GM23338 (cell line): ENCODE data around the gene KCNQ1OT1. TPM values are rescaled to one million over a fixed set of nuclear protein-coding genes. Genes with fewer than 3 reads are reported as not detected.

Source experiments
- ATAC-seq: fragments of 200-7000 bp; cut with Tn5 transposase; 3 replicates; pipeline ENCODE4 v1.9.1; 2020
- DNase-seq: peaks from one replicate; pipeline ENCODE4 v3.0.0-alpha.2; 2015; ENCODE audit warnings: low spot score
- H2AFZ ChIP-seq: fragments of 200-600 bp; sonication (generic); 2 replicates; pipeline ENCODE4 v1.8.0; 2016; ENCODE audit warnings: antibody characterized with exemption, mild to moderate bottlenecking, moderate library complexity
- H3F3A ChIP-seq: fragments of 200-600 bp; sonication (generic); replicated peaks from 2 replicates; pipeline ENCODE4 v1.8.0; 2017; ENCODE audit warnings: antibody characterized with exemption, mixed run types, low read depth
- H3K27ac ChIP-seq: fragments of 200-600 bp; sonication (generic); 2 replicates; pipeline ENCODE4 v1.6.1; 2016; ENCODE audit warnings: low read depth
- H3K27me3 ChIP-seq: fragments of 200-600 bp; sonication (generic); 2 replicates; pipeline ENCODE4 v1.8.0; 2016; ENCODE audit warnings: mild to moderate bottlenecking, mixed run types, moderate library complexity; ENCODE audit not compliant: insufficient read depth
- H3K36me3 ChIP-seq: fragments of 200-600 bp; sonication (generic); 2 replicates; pipeline ENCODE4 v1.8.0; 2016; ENCODE audit warnings: mild to moderate bottlenecking; ENCODE audit not compliant: insufficient read depth
- H3K4me1 ChIP-seq: fragments of 200-600 bp; sonication (generic); 2 replicates; pipeline ENCODE4 v1.8.0; 2016; ENCODE audit warnings: mild to moderate bottlenecking, moderate library complexity; ENCODE audit not compliant: insufficient read depth
- H3K4me2 ChIP-seq: fragments of 200-600 bp; sonication (generic); 2 replicates; pipeline ENCODE4 v1.7.1; 2017; ENCODE audit warnings: mixed run types
- H3K4me3 ChIP-seq: fragments of 200-600 bp; sonication (generic); 2 replicates; pipeline ENCODE4 v1.6.1; 2016; ENCODE audit warnings: mixed run types
- H3K79me2 ChIP-seq: fragments of 200-600 bp; sonication (generic); replicated peaks from 2 replicates; pipeline ENCODE4 v1.8.0; 2017; ENCODE audit warnings: mild to moderate bottlenecking; ENCODE audit not compliant: insufficient read depth
- H3K9me2 ChIP-seq: fragments of 200-600 bp; sonication (generic); 2 replicates; pipeline ENCODE4 v1.8.0; 2017; ENCODE audit not compliant: insufficient read depth
- H4K20me1 ChIP-seq: fragments of 200-600 bp; sonication (generic); replicated peaks from 2 replicates; pipeline ENCODE4 v1.8.0; 2017; ENCODE audit warnings: mild to moderate bottlenecking; ENCODE audit not compliant: insufficient read depth
- H3K27ac Mint-ChIP-seq: 2 replicates; pipeline ENCODE4 v1.8.0; 2020; ENCODE audit warnings: inconsistent platforms, mild to moderate bottlenecking, moderate library complexity, mixed read lengths
- H3K27me3 Mint-ChIP-seq: 3 replicates; pipeline ENCODE4 v1.8.0; 2022; ENCODE audit warnings: low read depth, mild to moderate bottlenecking, moderate library complexity, mixed read lengths, inconsistent platforms; ENCODE audit not compliant: insufficient read depth, poor library complexity
- H3K36me3 Mint-ChIP-seq: 3 replicates; pipeline ENCODE4 v1.8.0; 2021; ENCODE audit warnings: low read depth, mild to moderate bottlenecking, inconsistent platforms, moderate library complexity, mixed read lengths
- H3K4me1 Mint-ChIP-seq: 3 replicates; pipeline ENCODE4 v1.8.0; 2020; ENCODE audit warnings: mild to moderate bottlenecking, inconsistent platforms, mixed read lengths
- H3K4me3 Mint-ChIP-seq: 3 replicates; pipeline ENCODE4 v1.8.0; 2021; ENCODE audit warnings: moderate library complexity, mild to moderate bottlenecking, inconsistent platforms, mixed read lengths
- H3K9me3 Mint-ChIP-seq: 3 replicates; pipeline ENCODE4 v1.8.0; 2020; ENCODE audit warnings: moderate library complexity, mild to moderate bottlenecking, inconsistent platforms, mixed read lengths
- CREB1 ChIP-seq: fragments of 250-450 bp; sonication (Bioruptor Pico); IDR thresholded peaks from 2 replicates; pipeline ENCODE4 v1.5.0; 2020; ENCODE audit warnings: low read depth, mild to moderate bottlenecking, moderate library complexity
- EZH2phosphoT487 ChIP-seq: fragments of 200-600 bp; sonication (generic); IDR thresholded peaks from one replicate; pipeline ENCODE4 v1.8.1; 2018; ENCODE audit warnings: antibody characterized with exemption; ENCODE audit not compliant: unreplicated experiment
- JUNB ChIP-seq: IDR thresholded peaks from one replicate; pipeline ENCODE4 v1.6.1; 2016; ENCODE audit warnings: antibody characterized with exemption; ENCODE audit not compliant: unreplicated experiment
- NANOG ChIP-seq: IDR thresholded peaks from 2 replicates; pipeline ENCODE4 v1.6.1; 2016; ENCODE audit warnings: antibody characterized with exemption, borderline replicate concordance
- STAT1 ChIP-seq: IDR thresholded peaks from one replicate; pipeline ENCODE4 v1.6.1; 2016; ENCODE audit warnings: antibody characterized with exemption; ENCODE audit not compliant: unreplicated experiment
- ZNF114 ChIP-seq: fragments of 250-450 bp; sonication (Bioruptor Pico); IDR thresholded peaks from 2 replicates; pipeline ENCODE4 v1.5.0; 2020; ENCODE audit warnings: mild to moderate bottlenecking, moderate library complexity
- ZNF331 ChIP-seq: fragments of 250-450 bp; sonication (Bioruptor Pico); IDR thresholded peaks from 2 replicates; pipeline ENCODE4 v1.5.0; 2020; ENCODE audit warnings: low read depth, mild to moderate bottlenecking, moderate library complexity
- polyA plus RNA-seq: library from polyadenylated mRNA; unstranded; fragments of >200 nt; fragmentation: Nextera tagmentation; extraction: Ambion mirVana; gene quantifications from 2 replicates; pipeline ENCODE4 v1.2.1, GENCODE V29; 2016
- total RNA-seq: library from RNA; depleted of rRNA; stranded (reverse); fragments of >200 nt; shearing (Covaris generic); gene quantifications from 2 replicates; pipeline ENCODE4 v1.2.3, GENCODE V29; 2014
- TF ChIP-seq, protein P1 (sequence below): fragments of 250-450 bp; sonication (Bioruptor Pico); IDR thresholded peaks from 2 replicates; pipeline ENCODE4 v1.5.0; 2020; ENCODE audit warnings: mild to moderate bottlenecking, moderate library complexity
- TF ChIP-seq, protein P2 (sequence below): IDR thresholded peaks from 2 replicates; pipeline ENCODE4 v1.6.1; 2016; ENCODE audit warnings: antibody characterized with exemption

The KCNQ1OT1 gene
- total and polyA plus RNA-seq, 2 experiments from 2014 or later = 1.5 to 4.2 TPM

DNA sequence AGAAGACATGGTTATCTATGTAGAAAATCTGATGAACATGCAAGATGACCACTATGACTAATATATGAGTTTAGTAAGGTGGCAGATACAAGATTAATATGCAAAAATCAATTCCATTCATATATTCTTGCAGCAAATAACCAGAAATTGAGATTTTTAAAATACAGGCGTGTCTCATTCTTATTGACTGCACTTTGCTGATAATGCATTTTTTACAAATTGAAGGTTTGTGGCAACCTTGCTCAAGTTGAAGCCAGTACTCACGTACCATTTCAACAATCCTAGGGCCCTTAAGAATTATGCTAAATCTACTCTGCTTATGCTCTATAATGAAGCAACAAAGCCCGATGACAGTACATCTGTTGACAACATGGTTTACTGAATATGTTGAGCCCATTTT is 104.6 kb downstream of the KCNQ1OT1 start (continued):
- TF ChIP-seq, protein P1, sequence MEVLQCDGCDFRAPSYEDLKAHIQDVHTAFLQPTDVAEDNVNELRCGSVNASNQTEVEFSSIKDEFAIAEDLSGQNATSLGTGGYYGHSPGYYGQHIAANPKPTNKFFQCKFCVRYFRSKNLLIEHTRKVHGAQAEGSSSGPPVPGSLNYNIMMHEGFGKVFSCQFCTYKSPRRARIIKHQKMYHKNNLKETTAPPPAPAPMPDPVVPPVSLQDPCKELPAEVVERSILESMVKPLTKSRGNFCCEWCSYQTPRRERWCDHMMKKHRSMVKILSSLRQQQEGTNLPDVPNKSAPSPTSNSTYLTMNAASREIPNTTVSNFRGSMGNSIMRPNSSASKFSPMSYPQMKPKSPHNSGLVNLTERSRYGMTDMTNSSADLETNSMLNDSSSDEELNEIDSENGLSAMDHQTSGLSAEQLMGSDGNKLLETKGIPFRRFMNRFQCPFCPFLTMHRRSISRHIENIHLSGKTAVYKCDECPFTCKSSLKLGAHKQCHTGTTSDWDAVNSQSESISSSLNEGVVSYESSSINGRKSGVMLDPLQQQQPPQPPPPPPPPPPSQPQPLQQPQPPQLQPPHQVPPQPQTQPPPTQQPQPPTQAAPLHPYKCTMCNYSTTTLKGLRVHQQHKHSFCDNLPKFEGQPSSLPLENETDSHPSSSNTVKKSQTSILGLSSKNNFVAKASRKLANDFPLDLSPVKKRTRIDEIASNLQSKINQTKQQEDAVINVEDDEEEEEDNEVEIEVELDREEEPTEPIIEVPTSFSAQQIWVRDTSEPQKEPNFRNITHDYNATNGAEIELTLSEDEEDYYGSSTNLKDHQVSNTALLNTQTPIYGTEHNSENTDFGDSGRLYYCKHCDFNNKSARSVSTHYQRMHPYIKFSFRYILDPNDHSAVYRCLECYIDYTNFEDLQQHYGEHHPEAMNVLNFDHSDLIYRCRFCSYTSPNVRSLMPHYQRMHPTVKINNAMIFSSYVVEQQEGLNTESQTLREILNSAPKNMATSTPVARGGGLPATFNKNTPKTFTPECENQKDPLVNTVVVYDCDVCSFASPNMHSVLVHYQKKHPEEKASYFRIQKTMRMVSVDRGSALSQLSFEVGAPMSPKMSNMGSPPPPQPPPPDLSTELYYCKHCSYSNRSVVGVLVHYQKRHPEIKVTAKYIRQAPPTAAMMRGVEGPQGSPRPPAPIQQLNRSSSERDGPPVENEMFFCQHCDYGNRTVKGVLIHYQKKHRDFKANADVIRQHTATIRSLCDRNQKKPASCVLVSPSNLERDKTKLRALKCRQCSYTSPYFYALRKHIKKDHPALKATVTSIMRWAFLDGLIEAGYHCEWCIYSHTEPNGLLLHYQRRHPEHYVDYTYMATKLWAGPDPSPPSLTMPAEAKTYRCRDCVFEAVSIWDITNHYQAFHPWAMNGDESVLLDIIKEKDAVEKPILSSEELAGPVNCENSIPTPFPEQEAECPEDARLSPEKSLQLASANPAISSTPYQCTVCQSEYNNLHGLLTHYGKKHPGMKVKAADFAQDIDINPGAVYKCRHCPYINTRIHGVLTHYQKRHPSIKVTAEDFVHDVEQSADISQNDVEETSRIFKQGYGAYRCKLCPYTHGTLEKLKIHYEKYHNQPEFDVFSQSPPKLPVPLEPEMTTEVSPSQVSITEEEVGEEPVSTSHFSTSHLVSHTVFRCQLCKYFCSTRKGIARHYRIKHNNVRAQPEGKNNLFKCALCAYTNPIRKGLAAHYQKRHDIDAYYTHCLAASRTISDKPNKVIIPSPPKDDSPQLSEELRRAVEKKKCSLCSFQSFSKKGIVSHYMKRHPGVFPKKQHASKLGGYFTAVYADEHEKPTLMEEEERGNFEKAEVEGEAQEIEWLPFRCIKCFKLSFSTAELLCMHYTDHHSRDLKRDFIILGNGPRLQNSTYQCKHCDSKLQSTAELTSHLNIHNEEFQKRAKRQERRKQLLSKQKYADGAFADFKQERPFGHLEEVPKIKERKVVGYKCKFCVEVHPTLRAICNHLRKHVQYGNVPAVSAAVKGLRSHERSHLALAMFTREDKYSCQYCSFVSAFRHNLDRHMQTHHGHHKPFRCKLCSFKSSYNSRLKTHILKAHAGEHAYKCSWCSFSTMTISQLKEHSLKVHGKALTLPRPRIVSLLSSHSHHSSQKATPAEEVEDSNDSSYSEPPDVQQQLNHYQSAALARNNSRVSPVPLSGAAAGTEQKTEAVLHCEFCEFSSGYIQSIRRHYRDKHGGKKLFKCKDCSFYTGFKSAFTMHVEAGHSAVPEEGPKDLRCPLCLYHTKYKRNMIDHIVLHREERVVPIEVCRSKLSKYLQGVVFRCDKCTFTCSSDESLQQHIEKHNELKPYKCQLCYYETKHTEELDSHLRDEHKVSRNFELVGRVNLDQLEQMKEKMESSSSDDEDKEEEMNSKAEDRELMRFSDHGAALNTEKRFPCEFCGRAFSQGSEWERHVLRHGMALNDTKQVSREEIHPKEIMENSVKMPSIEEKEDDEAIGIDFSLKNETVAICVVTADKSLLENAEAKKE = no peak
- no peak for TF ChIP-seq CREB1 (CRISPR knock-in tag)
- TF ChIP-seq, protein P2, sequence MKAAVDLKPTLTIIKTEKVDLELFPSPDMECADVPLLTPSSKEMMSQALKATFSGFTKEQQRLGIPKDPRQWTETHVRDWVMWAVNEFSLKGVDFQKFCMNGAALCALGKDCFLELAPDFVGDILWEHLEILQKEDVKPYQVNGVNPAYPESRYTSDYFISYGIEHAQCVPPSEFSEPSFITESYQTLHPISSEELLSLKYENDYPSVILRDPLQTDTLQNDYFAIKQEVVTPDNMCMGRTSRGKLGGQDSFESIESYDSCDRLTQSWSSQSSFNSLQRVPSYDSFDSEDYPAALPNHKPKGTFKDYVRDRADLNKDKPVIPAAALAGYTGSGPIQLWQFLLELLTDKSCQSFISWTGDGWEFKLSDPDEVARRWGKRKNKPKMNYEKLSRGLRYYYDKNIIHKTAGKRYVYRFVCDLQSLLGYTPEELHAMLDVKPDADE = no peak
- no peak for TF ChIP-seq STAT1
- no peak for TF ChIP-seq EZH2phosphoT487
- no peak for TF ChIP-seq ZNF331

DNA sequence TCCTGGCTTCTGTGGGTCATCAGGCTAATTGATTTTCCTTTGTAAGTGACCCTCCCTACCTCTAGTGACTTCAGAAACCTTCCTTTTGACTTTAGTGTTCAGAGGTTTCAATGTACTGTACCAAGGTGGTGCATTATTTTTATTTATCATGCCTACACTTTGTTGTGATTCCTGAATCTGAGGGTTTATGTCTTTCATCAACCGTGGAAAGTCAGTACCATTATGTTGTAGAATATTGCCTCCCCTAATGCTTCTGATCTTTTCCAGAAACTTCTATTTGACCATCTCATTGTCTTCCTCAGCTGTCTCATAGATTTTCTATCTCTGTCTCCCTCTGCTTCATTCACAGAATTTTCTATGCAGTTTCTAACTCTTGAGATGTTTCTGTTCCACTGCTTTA is 105.5 kb downstream of the KCNQ1OT1 start:
- peaks cover 100% of the 10 kb centered on the region for H3K27me3 ChIP-seq
- no peaks in the 10 kb centered on the region for H3F3A ChIP-seq
- H3K27ac ChIP-seq = no peak overlapping the region
- DNase-seq (no peak), ATAC-seq (no peak)
- no peak overlapping the region for H2AFZ ChIP-seq
- no peaks in the 10 kb centered on the region for H4K20me1 ChIP-seq
- Mint-ChIP-seq H3K36me3 (peaks cover 11% of the 10 kb centered on the region), H3K27me3 (peaks cover 89% of the 10 kb centered on the region), H3K27ac (no peak overlapping the region), H3K4me3 (no peak overlapping the region), H3K9me3 (peaks cover 21% of the 10 kb centered on the region), H3K4me1 (peaks cover 3% of the 10 kb centered on the region; the same call in 1 of the 3 replicates)
- H3K79me2 ChIP-seq = no peaks in the 10 kb centered on the region
- H3K36me3 ChIP-seq = no peaks in the 10 kb centered on the region
- H3K4me2 ChIP-seq = no peak overlapping the region
- no peak overlapping the region for H3K4me3 ChIP-seq
- H3K9me2 ChIP-seq = no peaks in the 10 kb centered on the region
- H3K4me1 ChIP-seq = no peaks in the 10 kb centered on the region
- TF ChIP-seq CREB1 (CRISPR knock-in tag) (no peak), NANOG (no peak), EZH2phosphoT487 (no peak), ZNF114 (CRISPR knock-in tag) (no peak), JUNB (no peak)
- TF ChIP-seq, protein P2 = no peak
